HG03045 (cell line): Measurements from ENCODE around the gene TRIM7.

ENCODE experiments used
- ATAC-seq: cut with Tn5 transposase; IDR thresholded peaks from one replicate; pipeline ENCODE4 v1.9.1; 2021; ENCODE audit warnings: mild to moderate bottlenecking, moderate library complexity; ENCODE audit not compliant: unreplicated experiment

TRIM7 gene

GRCh38 chr5:181233088-181233800 is 28.2 kb upstream of the TRIM7 start:
- no peak for ATAC-seq

- no peak for ATAC-seq
These were observed 27.6 kb upstream of the TRIM7 start for GRCh38 chr5:181232593-181232992.

- ATAC-seq: no peak
These were observed 26.4 kb upstream of the TRIM7 start for GRCh38 chr5:181231432-181231831.

- ATAC-seq: no peak
These were observed 25.6 kb upstream of the TRIM7 start for GRCh38 chr5:181230551-181230950.

GRCh38 chr5:181229996-181230395 is 25.0 kb upstream of the TRIM7 start:
- no peak for ATAC-seq

- no peak for ATAC-seq
These were observed 19.6 kb upstream of the TRIM7 start for GRCh38 chr5:181224390-181225229.

GRCh38 chr5:181223729-181224389 is 18.9 kb upstream of the TRIM7 start:
- no peak for ATAC-seq

- ATAC-seq: peak; percentile 67
These were observed 18.2 kb upstream of the TRIM7 start, which contains the start of gene TRIM41 for GRCh38 chr5:181223058-181223728. TSS of gene TRIM41 (plus strand) at chr5:181223281. CDS start at chr5:181224000, 719 bp downstream.

GRCh38 chr5:181222630-181223057 is 17.6 kb upstream of the TRIM7 start:
- ATAC-seq: no peak

- peak; percentile 30 for ATAC-seq
These were observed 17.0 kb upstream of the TRIM7 start for GRCh38 chr5:181221792-181222629.

GRCh38 chr5:181221105-181221791 is 16.3 kb upstream of the TRIM7 start:
- no peak for ATAC-seq

GRCh38 chr5:181220178-181220515 is 15.2 kb upstream of the TRIM7 start:
- no peak for ATAC-seq

GRCh38 chr5:181219262-181220177 is 14.5 kb upstream of the TRIM7 start:
- ATAC-seq: no peak

GRCh38 chr5:181218795-181219124 is 13.8 kb upstream of the TRIM7 start:
- ATAC-seq: no peak

GRCh38 chr5:181217803-181218062 is 12.7 kb upstream of the TRIM7 start:
- ATAC-seq: peak; percentile 11

- ATAC-seq: peak; percentile 20
These were observed 12.3 kb upstream of the TRIM7 start for GRCh38 chr5:181217111-181217802.

GRCh38 chr5:181215997-181216989 is 11.3 kb upstream of the TRIM7 start:
- ATAC-seq: no peak
